EH (cell line): ENCODE data around the gene HIVEP3.
"Not testable (repeated sequence)": the region's sequence is repeated elsewhere in the genome, so short reads cannot be mapped to it uniquely, and the experiment has no call there.

ENCODE experiments used
- DNase-seq: peaks from one replicate; pipeline ENCODE4 v3.0.0-alpha.2; 2015; ENCODE audit warnings: low read depth

The HIVEP3 gene

GRCh38 chr1:41918450-41919043 lies at the start of gene HIVEP3:
TSS of gene HIVEP3 (minus strand) at chr1:41918922.
- DNase-seq: peak; percentile 33

GRCh38 chr1:41964400-41964799 lies 45.7 kb upstream of the HIVEP3 start:
- no peak for DNase-seq

- DNase-seq: no peak
Observed at GRCh38 chr1:41963636-41964035, 44.9 kb upstream of the HIVEP3 start.

- DNase-seq: no peak
Observed at GRCh38 chr1:41958015-41958673, 39.4 kb upstream of the HIVEP3 start.

- DNase-seq: peak; percentile 61
Observed at GRCh38 chr1:41957568-41957967, 38.8 kb upstream of the HIVEP3 start.

- DNase-seq: peak; percentile 98
Observed at GRCh38 chr1:41955461-41956159, 36.9 kb upstream of the HIVEP3 start.

- peak; percentile 90 for DNase-seq
Observed at GRCh38 chr1:41954533-41954944, 35.8 kb upstream of the HIVEP3 start.

GRCh38 chr1:41953291-41953690 lies 34.6 kb upstream of the HIVEP3 start:
- DNase-seq: no peak

GRCh38 chr1:41952208-41952607 lies 33.5 kb upstream of the HIVEP3 start:
- no peak for DNase-seq

- not testable (repeated sequence) for DNase-seq
Observed at GRCh38 chr1:41951492-41951891, 32.8 kb upstream of the HIVEP3 start.

GRCh38 chr1:41950820-41951219 lies 32.1 kb upstream of the HIVEP3 start:
- no peak for DNase-seq

- DNase-seq: not testable (repeated sequence)
Observed at GRCh38 chr1:41945946-41946345, 27.2 kb upstream of the HIVEP3 start.

- no peak for DNase-seq
Observed at GRCh38 chr1:41943717-41944116, 25.0 kb upstream of the HIVEP3 start.

GRCh38 chr1:41942278-41942677 lies 23.6 kb upstream of the HIVEP3 start:
- DNase-seq: no peak

- DNase-seq: no peak
Observed at GRCh38 chr1:41941381-41941780, 22.7 kb upstream of the HIVEP3 start.

- DNase-seq: no peak
Observed at GRCh38 chr1:41939194-41939593, 20.5 kb upstream of the HIVEP3 start.

GRCh38 chr1:41936107-41936506 lies 17.4 kb upstream of the HIVEP3 start:
- peak; percentile 56 for DNase-seq

- peak; percentile 86 for DNase-seq
Observed at GRCh38 chr1:41935226-41935625, 16.5 kb upstream of the HIVEP3 start.

- no peak for DNase-seq
Observed at GRCh38 chr1:41933106-41933505, 14.4 kb upstream of the HIVEP3 start.

GRCh38 chr1:41931578-41931977 lies 12.9 kb upstream of the HIVEP3 start:
- no peak for DNase-seq

- no peak for DNase-seq
Observed at GRCh38 chr1:41927118-41927517, 8.4 kb upstream of the HIVEP3 start.

GRCh38 chr1:41925712-41926111 lies 7.0 kb upstream of the HIVEP3 start:
- DNase-seq: peak; percentile 52

- DNase-seq: peak; percentile 69
Observed at GRCh38 chr1:41924911-41925310, 6.2 kb upstream of the HIVEP3 start.
